GM12872 (cell line): ENCODE measurements around the gene CEACAM6.
A peak's percentile ranks its signal among the peaks of the same experiment; 100 is the strongest.

Experiments used
- CTCF ChIP-seq: IDR thresholded peaks from 3 replicates; pipeline ENCODE4 v1.5.1; 2011; ENCODE audit warnings: low read depth, mild to moderate bottlenecking, low read length, moderate library complexity; ENCODE audit not compliant: insufficient read depth

The CEACAM6 gene

GRCh38 chr19:41711376-41712261 lies 43.7 kb upstream of the CEACAM6 start:
- no peak for TF ChIP-seq CTCF

GRCh38 chr19:41714598-41714997 lies 40.7 kb upstream of the CEACAM6 start:
- no peak for TF ChIP-seq CTCF

GRCh38 chr19:41718761-41719160 lies 36.6 kb upstream of the CEACAM6 start:
- TF ChIP-seq CTCF, result no peak

GRCh38 chr19:41720103-41720502 lies 35.2 kb upstream of the CEACAM6 start:
- no peak for TF ChIP-seq CTCF

GRCh38 chr19:41726493-41726892 lies 28.8 kb upstream of the CEACAM6 start:
- TF ChIP-seq CTCF, result peak; percentile 18; the same call in 1 of the 3 replicates

- no peak for TF ChIP-seq CTCF
These were observed 21.2 kb upstream of the CEACAM6 start for GRCh38 chr19:41734156-41734555.

- TF ChIP-seq CTCF, result no peak
These were observed 20.7 kb upstream of the CEACAM6 start for GRCh38 chr19:41734585-41734984.
